ENCODE data around the gene SSBP4. TPM values are rescaled to one million over a fixed set of nuclear protein-coding genes. Genes with fewer than 3 reads are reported as not detected.

SSBP4 gene
- total RNA-seq, 4 donors from 2014 or later, result 67.4 to 172 (median 84.2) TPM

DNA sequence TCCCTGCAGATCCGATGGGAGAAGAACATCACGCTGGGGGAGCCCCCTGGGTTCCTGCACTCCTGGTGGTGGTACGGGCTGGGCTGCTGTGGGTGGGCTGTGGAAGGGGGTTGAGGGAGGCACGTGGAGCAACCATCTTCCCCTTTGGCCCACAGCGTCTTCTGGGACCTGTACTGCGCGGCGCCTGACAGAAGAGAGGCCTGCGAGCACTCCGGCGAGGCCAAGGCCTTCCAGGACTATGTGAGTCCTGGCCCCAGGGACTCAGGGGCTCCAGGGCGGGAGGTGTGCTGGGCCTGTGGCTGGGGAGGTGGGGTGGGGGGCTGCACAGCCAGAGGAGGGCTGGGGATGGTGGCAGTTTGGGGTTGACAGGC lies 8.5 kb downstream of the SSBP4 start:
- TF ChIP-seq EP300 (IDR thresholded peaks at IDR 0.05), result no peak
- TF ChIP-seq, protein P1, sequence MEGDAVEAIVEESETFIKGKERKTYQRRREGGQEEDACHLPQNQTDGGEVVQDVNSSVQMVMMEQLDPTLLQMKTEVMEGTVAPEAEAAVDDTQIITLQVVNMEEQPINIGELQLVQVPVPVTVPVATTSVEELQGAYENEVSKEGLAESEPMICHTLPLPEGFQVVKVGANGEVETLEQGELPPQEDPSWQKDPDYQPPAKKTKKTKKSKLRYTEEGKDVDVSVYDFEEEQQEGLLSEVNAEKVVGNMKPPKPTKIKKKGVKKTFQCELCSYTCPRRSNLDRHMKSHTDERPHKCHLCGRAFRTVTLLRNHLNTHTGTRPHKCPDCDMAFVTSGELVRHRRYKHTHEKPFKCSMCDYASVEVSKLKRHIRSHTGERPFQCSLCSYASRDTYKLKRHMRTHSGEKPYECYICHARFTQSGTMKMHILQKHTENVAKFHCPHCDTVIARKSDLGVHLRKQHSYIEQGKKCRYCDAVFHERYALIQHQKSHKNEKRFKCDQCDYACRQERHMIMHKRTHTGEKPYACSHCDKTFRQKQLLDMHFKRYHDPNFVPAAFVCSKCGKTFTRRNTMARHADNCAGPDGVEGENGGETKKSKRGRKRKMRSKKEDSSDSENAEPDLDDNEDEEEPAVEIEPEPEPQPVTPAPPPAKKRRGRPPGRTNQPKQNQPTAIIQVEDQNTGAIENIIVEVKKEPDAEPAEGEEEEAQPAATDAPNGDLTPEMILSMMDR (IDR thresholded peaks at IDR 0.05), result no peak
- no peak for TF ChIP-seq POLR2A (IDR thresholded peaks at IDR 0.05)
- peak overlapping the region in 2 of 4 donors; percentile 90 to 95 for H3K27ac ChIP-seq
- no peaks in the 10 kb centered on the region for H3K9me3 ChIP-seq
- DNase-seq (ENCODE audit: low spot score in 2 of 2), result no peak
- H3K4me1 ChIP-seq, result peaks cover 0 to 82% (median 49%) of the 10 kb centered on the region in 4 donors
- H3K27me3 ChIP-seq, result no peaks in the 10 kb centered on the region
- 79 to 92% methylated on average over 5 to 12 of the region's 12 CpGs for WGBS, 2 donors
- peaks cover 0 to 29% (median 0%) of the 10 kb centered on the region in 3 donors for H3K36me3 ChIP-seq
- H3K4me3 ChIP-seq, result no peak overlapping the region

DNA sequence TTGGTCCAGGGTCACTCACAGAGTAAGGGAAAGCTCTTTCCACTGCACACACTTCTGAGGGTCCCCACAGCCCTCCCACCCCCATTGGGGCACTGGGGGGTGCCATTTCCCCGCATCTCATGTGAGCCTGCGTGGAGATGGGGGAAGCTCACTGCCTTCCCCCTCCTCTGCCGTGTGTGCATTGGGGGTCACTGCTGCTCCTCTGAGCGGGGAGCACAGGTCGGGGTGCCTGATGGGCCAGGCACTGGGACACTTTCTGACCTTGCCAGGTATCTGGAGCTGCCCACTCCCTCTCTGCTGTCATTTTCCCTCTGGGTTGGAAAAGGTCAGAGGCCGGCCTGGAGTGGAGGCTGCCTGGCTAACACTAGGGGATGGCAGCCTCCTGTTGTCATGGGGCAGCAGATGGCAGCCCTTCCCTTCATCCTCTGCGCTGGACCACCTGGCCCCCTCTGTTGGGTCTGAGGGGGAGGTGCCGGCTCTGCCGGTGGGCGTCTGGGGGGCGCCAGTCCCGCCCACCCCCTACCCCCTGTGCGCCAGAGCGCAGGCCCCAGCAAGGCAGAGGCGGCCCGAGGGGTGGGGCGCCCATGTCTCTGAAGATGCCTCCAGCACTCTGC lies 9.1 kb downstream of the SSBP4 start:
- Histone ChIP-seq H3K4me3 (no peak overlapping the region), H3K36me3 (peaks cover 0 to 29% (median 0%) of the 10 kb centered on the region in 3 donors), H3K4me1 (peaks cover 0 to 82% (median 51%) of the 10 kb centered on the region in 4 donors), H3K9me3 (no peaks in the 10 kb centered on the region), H3K27ac (peak overlapping the region in 3 of 4 donors; percentile 82 to 95 (median 90)), H3K27me3 (no peaks in the 10 kb centered on the region)
- WGBS, 2 donors, result 73 to 76% methylated on average over 14 to 15 of the region's 17 CpGs
- DNase-seq (ENCODE audit: low spot score in 2 of 2), result no peak
- TF ChIP-seq POLR2A (IDR thresholded peaks at IDR 0.05) (no peak), EP300 (IDR thresholded peaks at IDR 0.05) (no peak)
- TF ChIP-seq, protein P1 (IDR thresholded peaks at IDR 0.05), result no peak

- TF ChIP-seq, protein P1 (IDR thresholded peaks at IDR 0.05), result no peak
- TF ChIP-seq POLR2A (IDR thresholded peaks at IDR 0.05) (no peak), EP300 (IDR thresholded peaks at IDR 0.05) (no peak)
- H3K27me3 ChIP-seq, result no peaks in the 10 kb centered on the region
- H3K27ac ChIP-seq, result peak overlapping the region; percentile 26 to 95 (median 86)
- H3K4me3 ChIP-seq, result peak overlapping the region; percentile 15 to 52 (median 48)
- H3K9me3 ChIP-seq, result no peaks in the 10 kb centered on the region
- no peak for DNase-seq (ENCODE audit: low spot score in 2 of 2)
- peaks cover 0 to 29% (median 0%) of the 10 kb centered on the region in 3 donors for H3K36me3 ChIP-seq
- WGBS, 2 donors, result 18 to 20% methylated on average over 2 to 6 of the region's 77 CpGs
- H3K4me1 ChIP-seq, result peaks cover 0 to 80% (median 45%) of the 10 kb centered on the region in 4 donors
Observed at GRCh38 chr19:18428787-18429674, 9.8 kb downstream of the SSBP4 start.

- Histone ChIP-seq H3K4me1 (peaks cover 0 to 77% (median 41%) of the 10 kb centered on the region in 4 donors), H3K36me3 (peaks cover 0 to 36% (median 0%) of the 10 kb centered on the region in 3 donors), H3K27me3 (no peaks in the 10 kb centered on the region), H3K27ac (peak overlapping the region; percentile 26 to 95 (median 86)), H3K4me3 (peak overlapping the region in 2 of 4 donors; percentile 50 to 52), H3K9me3 (no peaks in the 10 kb centered on the region)
- TF ChIP-seq EP300 (IDR thresholded peaks at IDR 0.05) (no peak), POLR2A (IDR thresholded peaks at IDR 0.05) (no peak)
- TF ChIP-seq, protein P1 (IDR thresholded peaks at IDR 0.05), result no peak
- WGBS, 2 donors, result 43 to 51% methylated on average over 13 of the region's 13 CpGs
- no peak for DNase-seq (ENCODE audit: low spot score in 2 of 2)
Observed at GRCh38 chr19:18429717-18430416, 10.7 kb downstream of the SSBP4 start.
